Left hindlimb (tissue), 1 donor: ENCODE data around the gene MYO7A.

ENCODE experiments used
- DNase-seq: peaks from one replicate; pipeline ENCODE4 v3.0.0-alpha.2; 2018

The MYO7A gene

DNA sequence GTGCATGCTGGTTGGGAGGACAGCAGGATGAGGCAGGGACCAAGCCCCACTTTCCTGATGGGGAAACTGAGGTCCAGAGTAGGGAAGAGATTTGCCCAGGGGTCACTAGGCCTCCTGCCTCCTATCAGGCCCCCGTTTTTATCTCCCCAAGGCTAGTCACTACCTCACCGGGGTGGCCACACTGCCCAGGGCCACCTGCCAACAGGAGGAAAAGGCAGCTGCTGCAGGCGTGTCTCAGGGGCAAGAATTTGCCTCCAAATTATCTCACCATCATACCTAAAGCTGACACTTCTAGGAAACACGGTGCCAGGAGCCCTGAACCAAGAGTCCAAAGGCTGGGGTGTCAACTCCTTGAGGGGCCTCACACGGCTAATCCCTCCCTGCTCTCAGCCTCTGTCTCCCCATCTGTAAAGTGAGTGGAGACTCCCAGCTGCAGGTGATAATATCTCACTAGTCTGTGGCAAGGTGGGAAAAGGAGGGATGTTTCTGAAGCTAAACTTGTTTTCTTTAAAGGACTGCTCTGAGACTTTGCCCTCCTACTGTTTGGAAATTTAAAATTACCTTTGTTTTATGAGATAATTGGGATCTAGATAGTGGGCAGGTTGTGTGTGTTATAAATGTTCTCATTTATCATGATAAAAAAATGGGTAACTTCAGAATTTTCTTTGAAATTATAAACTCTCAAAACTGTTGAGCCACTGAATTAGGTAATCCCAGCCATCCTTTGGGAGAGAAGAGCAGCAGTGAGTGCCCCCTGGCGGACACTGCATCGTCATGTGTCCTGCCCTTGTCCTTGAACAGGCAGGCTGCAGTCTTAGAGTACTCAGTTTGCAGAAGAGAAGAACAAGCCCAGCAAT, 60.0 kb downstream of the MYO7A start:
- peak; percentile 79 for DNase-seq

DNA sequence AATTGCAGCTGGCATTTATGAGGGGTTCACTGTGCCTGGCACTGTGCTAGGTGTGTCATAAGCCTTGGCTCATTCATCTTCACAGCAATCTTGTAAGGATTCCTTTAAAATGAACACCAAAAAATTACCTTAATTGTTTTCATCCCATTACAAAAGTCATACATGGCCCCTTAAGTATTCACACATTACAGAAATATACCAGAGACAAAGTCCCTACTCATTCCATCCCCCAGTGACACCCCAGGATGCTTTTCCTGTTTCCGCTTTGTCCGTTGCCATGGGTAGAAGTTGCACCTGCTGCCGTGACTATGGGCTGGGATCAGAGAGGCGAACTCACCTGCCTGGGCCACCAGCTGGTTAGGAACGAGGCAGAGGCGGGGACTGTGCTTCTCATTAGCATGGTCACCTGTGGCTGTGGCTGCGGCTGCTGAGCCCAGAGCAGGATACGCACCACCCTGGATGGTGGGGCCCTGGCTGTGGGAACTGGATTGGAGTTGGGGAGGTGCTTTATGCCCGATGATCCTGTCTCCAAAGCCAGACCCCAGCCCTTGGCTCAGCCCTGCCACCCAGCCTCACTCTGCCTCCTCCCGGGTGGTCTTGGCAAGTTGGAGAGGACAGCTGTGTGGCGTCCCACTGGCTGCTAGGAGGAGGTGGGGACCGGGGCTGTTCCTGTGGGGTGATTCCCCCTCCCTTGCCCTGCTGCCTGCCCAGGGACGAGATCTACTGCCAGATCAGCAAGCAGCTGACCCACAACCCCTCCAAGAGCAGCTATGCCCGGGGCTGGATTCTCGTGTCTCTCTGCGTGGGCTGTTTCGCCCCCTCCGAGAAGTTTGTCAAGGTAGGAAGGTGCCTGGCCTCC, 60.8 kb downstream of the MYO7A start:
- peak; percentile 56 for DNase-seq

DNA sequence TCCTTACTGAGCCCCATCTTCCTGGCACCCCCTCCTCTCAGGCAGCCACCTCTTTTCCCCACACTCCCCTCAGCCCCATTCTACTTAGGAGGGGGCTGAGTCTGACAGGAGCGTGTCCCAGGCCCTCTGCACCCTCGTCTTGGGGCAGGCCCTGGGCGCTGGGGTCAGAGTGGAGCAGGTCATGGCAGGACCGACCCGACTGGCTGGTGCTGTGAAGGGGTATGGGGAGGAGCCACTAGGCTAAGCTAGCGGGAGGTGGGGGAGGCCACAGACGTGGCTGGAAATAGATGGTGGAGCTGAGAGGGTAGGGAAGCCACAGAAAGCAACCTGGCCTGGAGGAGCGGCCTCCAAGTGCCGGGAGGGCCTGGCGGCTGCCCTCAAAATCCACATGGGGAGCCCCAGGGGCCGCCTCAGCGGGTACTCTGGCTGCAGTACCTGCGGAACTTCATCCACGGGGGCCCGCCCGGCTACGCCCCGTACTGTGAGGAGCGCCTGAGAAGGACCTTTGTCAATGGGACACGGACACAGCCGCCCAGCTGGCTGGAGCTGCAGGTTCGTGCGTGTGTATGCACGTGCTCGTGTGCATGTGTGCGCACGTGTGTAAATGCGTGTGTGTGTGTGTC, 61.7 kb downstream of the MYO7A start:
- no peak for DNase-seq

DNA sequence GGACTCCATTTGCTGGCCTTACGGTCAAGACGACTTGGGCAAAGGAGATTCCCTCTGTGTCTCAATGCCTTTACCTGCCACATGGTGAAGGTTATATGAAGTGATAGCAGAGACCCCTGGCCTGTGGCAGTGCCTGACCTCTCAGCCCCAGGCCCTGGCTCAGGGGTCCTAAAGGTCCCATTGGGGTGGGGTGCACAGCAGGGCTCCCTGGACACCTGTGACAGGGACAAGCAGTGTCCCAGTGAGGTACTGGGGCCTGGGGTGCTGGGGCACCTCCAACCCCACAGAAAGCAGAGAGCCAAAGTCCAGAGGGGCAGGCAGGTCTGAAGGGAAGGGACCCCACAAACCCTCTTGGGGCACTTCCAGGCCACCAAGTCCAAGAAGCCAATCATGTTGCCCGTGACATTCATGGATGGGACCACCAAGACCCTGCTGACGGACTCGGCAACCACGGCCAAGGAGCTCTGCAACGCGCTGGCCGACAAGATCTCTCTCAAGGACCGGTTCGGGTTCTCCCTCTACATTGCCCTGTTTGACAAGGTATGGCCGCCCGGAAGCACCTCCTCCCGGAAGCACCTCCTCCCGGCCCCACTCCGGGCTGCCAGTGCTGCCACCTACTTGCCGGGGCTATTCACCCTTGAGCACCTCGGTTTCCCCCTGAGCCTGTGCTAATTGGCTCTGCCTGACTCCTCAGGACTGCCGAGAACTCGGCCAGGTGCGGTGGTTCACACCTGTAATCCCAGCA, 62.5 kb downstream of the MYO7A start:
- no peak for DNase-seq

DNA sequence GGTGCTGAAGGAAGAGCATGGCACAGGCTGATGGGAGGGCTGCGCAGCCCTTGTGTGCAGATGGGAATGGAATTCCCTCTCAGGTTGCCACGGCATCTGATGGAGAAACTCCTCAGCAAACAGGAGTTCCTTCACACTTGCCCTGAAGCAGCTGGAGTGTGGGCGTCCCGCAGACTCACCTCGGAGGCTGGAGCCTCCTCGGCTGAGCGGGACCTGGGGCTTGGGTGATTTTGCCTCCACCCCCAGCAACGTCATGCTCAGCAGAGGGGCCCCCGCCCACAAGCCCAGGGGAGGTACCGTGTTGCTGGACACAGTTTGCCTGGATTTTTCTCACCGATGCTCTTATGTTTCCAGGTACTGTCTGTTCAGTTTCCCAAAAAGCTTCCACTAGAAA, 63.4 kb downstream of the MYO7A start:
- DNase-seq: no peak

DNA sequence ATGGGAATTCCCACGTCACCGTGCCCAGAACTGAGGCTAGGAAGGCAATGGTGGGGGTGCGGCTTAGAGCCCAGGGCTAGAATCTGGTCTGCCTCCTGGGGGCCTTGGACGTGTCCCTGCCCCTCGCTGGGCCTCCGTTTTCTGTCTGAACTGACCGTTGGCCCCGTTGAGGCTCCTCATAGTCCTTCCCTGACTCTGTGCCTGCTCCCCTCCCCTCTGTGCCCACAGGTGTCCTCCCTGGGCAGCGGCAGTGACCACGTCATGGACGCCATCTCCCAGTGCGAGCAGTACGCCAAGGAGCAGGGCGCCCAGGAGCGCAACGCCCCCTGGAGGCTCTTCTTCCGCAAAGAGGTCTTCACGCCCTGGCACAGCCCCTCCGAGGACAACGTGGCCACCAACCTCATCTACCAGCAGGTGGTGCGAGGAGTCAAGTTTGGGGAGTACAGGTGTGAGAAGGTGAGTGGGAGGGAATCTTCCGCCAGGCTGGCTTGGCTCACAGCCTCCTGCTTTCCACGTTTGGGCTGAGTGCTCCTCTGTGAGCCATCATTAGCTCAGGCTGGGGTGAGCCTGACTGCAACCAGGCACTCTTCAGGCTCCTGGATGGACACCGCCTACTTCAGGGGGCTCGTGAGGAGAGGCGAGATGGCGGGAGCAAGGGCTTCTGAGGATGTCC, 63.9 kb downstream of the MYO7A start:
- no peak for DNase-seq

DNA sequence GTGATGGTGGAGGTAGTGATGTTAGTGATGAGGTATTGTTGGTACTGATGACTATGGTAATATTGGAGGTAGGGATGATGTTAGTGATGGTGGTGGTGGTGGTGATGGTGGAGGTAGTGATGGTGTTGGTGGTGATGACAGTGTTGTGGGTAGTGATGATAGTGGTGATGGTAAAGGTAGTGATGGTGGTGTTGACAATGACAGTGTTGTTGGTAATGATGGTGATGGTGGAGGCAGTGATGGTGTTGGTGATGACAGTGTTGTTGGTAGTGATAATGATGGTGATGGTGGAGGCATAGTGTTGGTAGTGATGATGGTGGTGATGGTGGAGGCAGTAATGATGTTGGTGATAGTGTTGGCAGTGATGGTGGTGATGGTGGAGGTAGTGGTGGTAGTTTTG, 65.1 kb downstream of the MYO7A start:
- DNase-seq: no peak

DNA sequence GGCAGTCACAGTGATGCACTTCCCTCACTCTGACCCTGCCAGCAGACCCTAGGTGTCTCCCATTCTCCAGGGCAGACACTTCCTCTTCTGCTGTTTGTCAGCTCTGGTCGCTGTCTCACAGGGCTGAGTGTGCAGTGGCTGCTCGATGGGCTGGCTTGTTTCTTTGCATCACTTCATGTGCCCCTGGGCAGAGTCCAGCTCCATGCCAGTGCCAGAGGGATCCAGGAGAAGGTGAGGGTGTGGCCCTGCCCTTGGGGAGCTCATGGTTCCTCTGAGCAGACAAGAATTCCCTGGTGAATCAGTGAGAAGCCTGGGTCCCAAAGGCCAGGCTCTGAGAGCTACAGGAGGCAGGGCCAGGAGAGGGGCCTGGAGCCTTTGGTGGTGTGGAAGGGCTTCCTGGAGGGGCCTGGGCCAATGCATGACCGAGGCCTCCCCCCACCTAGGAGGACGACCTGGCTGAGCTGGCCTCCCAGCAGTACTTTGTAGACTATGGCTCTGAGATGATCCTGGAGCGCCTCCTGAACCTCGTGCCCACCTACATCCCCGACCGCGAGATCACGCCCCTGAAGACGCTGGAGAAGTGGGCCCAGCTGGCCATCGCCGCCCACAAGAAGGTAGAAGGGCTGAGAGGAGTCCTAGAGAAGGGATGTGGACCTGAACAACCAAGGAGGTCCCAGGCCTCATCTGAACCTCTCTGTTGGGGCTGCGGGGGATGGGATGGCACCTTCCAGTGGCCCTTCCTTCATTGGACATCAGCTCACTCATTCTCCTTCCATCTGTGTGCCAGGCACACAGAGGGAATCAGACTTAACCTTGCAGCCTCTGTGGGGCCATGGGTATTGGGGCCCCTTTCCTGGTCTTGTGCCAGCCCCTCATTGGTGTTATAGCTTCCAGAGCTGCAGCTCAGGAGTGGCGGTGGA, 66.1 kb downstream of the MYO7A start:
- no peak for DNase-seq

DNA sequence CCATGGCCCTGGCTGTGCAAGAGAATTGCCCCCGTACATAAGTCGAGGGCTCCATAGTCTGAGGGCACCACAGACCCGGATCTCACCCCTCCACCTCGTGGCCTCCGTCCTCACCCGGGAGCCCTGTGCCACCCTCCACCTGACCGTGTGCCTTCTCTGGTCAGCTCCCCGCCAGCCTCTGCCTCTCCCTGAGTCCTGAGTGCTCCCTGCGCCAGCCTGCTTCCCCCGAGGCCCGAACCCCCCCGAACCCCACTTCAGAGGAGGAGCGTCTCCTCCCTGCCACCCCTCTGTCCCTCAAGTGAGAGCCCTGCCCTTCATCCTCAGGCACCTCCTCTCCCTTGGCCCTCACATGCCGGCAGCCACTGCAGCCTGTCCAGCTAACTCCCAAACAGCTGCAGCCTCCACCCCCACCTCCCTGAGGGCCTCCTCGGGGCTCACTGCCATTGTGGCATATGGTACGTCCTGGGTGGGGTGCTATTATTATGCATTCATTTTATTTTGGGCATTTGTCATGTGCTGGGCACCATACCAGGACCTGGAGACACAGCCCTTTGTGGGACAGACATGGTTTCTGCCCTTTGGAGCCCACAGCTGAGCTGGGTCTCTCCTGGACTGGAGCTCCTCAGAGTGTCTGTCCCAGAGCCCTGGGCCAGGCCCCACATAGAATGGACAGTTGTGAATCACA, 67.2 kb downstream of the MYO7A start:
- DNase-seq: peak; percentile 34

DNA sequence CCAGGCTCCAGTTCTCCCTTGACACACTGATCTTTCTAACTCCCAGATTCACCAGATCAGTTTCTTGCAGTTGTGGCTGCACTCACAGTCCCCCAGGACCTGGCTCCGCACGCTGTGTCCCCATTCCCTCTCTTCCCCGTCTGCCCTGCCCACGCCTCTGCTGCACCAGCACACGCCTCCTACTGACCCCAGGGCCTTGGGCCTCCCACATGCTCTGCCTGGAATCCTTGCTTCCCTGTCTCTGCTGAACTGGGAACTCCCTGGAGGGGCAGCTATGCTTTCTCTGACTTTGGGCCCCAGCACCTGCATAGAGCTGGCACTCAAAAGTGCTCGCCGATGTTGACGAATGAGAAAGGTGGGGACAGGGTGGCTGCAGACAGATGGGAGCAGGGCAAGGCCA, 68.9 kb downstream of the MYO7A start:
- no peak for DNase-seq

DNA sequence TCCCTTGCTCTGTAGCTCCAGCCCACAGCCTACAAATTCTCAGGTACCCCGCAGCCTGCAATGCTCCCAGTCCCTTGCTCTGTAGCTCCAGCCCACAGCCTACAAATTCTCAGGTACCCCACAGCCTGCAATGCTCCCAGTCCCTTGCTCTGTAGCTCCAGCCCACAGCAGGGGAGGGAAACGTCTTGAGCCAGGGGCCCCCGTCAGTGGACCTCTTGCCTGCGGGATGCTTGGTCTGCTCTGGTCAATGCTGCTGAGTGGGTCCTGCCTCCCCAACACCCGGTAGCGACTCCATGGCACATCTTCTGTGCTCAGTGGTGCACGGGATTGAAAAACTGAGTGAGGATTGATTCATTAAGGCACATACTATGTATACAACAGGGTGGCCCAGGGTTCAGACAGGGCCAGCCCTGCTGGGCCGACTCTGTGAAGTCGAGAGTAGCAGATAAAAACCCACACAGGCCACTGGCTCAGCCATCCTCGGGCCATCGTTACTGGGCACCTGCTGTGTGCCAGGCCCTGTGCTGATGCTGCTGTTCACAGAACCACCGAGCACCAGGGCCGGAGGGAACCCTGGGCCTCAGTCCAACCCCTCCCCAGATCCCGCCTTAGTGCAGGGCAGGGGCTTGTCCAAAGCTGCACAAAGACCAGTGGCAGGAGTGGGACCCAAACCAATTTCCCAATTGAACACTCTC, 69.7 kb downstream of the MYO7A start:
- DNase-seq: peak; percentile 15

DNA sequence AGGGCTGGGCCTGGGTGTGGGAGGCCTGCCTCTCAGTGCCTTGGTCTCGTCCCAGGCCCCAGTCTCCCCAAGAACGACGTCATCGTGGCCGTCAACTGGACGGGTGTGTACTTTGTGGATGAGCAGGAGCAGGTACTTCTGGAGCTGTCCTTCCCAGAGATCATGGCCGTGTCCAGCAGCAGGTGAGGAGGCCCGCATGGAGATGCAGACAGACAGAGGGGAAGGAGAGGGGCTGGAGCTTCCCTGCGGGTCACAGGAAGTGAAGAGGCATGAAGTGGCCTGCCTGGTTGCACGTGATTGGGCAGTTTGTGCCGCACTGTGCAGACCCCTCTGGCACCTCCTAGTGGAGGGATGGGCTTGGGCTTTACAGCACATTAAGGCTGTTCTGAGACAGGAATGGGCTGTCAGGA, 70.4 kb downstream of the MYO7A start:
- peak; percentile 10 for DNase-seq

DNA sequence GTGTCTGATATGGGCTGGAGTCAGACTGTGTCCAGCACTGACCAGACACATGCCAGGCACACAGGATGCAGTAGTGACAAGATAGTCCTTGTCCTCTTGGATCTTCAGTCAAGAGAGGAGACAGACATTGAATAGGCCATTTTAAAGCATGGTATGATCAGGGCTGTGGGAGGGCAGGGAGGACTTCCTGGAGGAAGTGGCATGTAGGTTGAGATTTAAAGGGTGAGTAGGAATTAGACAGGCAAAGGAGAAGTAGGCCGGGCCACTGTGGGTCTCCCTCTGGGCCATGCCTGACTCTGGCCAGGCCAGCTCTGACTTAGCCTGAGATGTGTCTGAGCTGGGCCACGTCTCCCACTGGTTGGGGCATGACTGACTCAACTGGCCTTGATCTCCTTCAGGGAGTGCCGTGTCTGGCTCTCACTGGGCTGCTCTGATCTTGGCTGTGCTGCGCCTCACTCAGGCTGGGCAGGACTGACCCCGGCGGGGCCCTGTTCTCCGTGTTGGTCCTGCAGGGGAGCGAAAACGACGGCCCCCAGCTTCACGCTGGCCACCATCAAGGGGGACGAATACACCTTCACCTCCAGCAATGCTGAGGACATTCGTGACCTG, 71.2 kb downstream of the MYO7A start:
- peak; percentile 13 for DNase-seq

DNA sequence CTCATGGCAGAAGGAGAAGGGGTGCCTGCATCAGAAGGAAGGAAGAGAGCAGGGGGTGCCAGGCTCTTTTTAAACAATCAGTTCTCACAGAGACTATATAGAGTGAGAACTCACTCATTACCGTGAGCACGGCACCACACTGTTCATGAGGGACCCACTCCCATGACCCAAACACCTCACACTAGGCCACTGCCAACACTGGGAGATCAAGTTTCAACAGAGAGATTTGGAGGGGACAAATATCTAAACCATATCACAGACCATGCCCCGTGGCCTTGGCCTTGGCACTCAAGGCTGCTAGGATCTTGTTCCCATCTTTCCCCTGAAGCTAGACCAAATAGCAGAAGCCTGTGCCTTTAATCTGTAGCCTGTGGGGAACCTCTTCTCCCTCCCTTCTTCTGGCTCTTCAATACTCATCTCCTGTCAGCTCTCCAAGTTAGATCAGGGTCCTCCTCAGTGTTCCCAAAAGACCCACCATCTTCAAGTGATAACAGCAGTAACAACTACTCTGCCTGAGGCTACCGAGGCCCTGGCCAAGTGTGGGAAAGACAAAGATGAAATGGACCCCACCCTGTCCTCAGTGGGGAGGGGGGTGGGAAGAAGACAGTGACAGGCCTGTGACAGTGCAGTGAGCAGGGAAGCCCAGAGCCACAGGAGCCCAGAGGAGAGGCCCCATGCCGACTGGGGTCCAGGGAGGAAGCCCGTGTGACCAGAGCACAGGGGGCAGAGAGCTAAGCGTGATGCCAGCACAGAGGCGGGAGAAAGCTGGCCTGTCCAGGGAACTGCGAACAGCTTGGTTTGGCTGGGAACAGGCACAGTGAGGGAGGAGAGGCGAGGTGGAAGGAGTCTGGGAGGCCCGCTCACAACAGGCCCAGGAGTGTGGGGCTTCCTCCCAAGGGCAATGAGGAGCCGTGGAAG, 72.6 kb downstream of the MYO7A start:
- peak; percentile 19 for DNase-seq

DNA sequence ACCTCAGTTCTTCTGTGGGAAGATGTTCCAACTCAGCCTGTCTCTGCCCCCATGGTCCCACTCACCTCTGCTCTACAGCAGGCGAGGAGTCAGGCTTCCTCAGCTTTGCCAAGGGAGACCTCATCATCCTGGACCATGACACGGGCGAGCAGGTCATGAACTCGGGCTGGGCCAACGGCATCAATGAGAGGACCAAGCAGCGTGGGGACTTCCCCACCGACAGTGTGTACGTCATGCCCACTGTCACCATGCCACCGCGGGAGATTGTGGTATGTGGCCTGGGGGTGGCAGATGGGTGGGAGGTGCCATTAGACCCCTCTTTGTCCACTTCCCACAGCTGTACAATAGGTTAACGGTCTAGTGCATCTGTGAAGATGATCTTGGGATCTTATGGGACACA, 73.3 kb downstream of the MYO7A start:
- DNase-seq: no peak

DNA sequence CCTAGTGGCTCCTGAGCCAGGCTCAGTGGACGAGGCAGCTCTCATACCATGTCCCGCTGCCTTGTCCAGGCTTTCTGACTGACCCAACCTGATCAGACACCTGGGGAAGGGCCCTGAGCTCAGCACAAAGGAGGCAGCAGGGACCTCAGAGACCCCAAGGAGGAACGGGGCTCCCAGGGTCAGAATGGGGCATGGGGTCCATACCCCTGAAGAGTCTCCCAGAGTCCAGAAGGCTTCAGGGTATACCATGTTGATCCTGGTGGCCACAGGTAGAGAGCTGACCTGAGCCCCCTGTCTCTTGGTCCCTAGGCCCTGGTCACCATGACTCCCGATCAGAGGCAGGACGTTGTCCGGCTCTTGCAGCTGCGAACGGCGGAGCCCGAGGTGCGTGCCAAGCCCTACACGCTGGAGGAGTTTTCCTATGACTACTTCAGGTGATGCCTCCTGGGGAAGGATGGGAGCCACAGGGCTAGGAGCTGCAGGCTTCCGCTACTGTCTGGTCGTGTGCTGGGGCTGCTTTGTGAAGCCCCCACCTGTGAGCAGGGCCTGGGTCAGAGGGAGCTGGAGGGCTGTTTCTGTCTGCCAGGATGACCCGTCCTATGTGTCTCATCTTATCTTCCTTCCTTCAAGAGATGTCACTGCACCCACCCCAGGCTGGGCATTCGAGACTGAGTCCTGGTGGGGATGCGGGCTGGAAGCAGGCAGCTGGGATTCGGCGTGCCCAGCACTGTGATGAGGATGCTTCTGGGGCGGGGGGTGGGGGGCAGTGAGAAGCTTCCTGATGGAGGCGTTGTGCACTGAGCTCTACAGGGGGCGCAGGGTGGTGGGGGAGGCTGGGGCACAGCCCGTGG, 74.2 kb downstream of the MYO7A start:
- no peak for DNase-seq
